ENCODE data around the gene CKMT2. TPM values are rescaled to one million over a fixed set of nuclear protein-coding genes. Genes with fewer than 3 reads are reported as not detected.

The CKMT2 gene
- total and polyA plus RNA-seq, 2 donors (not counting 3 experiments of a cell fraction or from before 2014, with no cell fraction given): not detected

GRCh38 chr5:81234801-81235200 lies 1.7 kb downstream of the CKMT2 start:
- Histone ChIP-seq H3K27ac (ENCODE audit: insufficient read depth, low read depth, low read length) (no peak overlapping the region), H3K9me1 (replicated peaks; ENCODE audit: control insufficient read depth, extremely low read depth, insufficient read depth, low read length) (no peaks in the 10 kb centered on the region), H3K9ac (replicated peaks; ENCODE audit: extremely low read depth, insufficient read depth, low read length) (no peak overlapping the region), H3K79me2 (ENCODE audit: control insufficient read depth, insufficient read depth, low read length) (no peaks in the 10 kb centered on the region), H2AFZ (ENCODE audit: low read depth, low read length) (no peak overlapping the region), H3K4me2 (ENCODE audit: insufficient read depth, low read length) (no peak overlapping the region), H3K36me3 (ENCODE audit: control insufficient read depth in 2 of 2, extremely low read depth in 1 of 2, insufficient read depth in 2 of 2, low read length in 2 of 2) (no peaks in the 10 kb centered on the region), H3K4me3 (replicated peaks in 1 of 3; ENCODE audit: insufficient read depth in 1 of 3, low read depth in 1 of 3, low read length in 3 of 3) (no peak overlapping the region), H4K20me1 (replicated peaks; ENCODE audit: control insufficient read depth, extremely low read depth, insufficient read depth, low read length) (no peaks in the 10 kb centered on the region), H3K9me3 (replicated peaks; ENCODE audit: control insufficient read depth, insufficient read depth, low read length) (no peaks in the 10 kb centered on the region), H3K27me3 (ENCODE audit: control insufficient read depth in 2 of 2, insufficient read depth in 2 of 2, low read length in 2 of 2) (no peaks in the 10 kb centered on the region), H3K4me1 (ENCODE audit: control insufficient read depth, extremely low read depth, insufficient read depth, low read length) (no peaks in the 10 kb centered on the region)
- dilution Hi-C loops (cut with MboI; ENCODE audit: extremely low pct_ligation_motif_present, low sequenced_read_pairs): no loop called here
- no peak for FAIRE-seq
- POLR2A ChIA-PET: no interaction called here
- no peak for DNase-seq (ENCODE audit: low read depth, low spot score)
- TF ChIP-seq FOS (IDR thresholded peaks at IDR 0.05; ENCODE audit: borderline replicate concordance, insufficient read depth, low read length) (no peak), GATA2 (IDR thresholded peaks at IDR 0.05; ENCODE audit: insufficient read depth, insufficient read length, low read depth, low read length) (no peak)
- intact Hi-C loops (cut with micrococcal nuclease): no loop called here
- CTCF ChIA-PET: no interaction called here
- BruUV-seq (replicated peaks): no TSS peak

GRCh38 chr5:81235287-81236072 lies 2.4 kb downstream of the CKMT2 start:
- dilution Hi-C loops (cut with MboI; ENCODE audit: extremely low pct_ligation_motif_present, low sequenced_read_pairs): no loop called here
- FAIRE-seq (no peak), DNase-seq (ENCODE audit: low read depth, low spot score) (peak; percentile 4)
- ChIA-PET CTCF (interaction anchor here (1.1 kb wide), 1 partner anchor 73 kb away, joined by 3 read pairs; no protein-coding TSS in a partner anchor), POLR2A (no interaction called here)
- Histone ChIP-seq H4K20me1 (replicated peaks; ENCODE audit: control insufficient read depth, extremely low read depth, insufficient read depth, low read length) (no peaks in the 10 kb centered on the region), H3K4me1 (ENCODE audit: control insufficient read depth, extremely low read depth, insufficient read depth, low read length) (no peaks in the 10 kb centered on the region), H3K36me3 (ENCODE audit: control insufficient read depth in 2 of 2, extremely low read depth in 1 of 2, insufficient read depth in 2 of 2, low read length in 2 of 2) (no peaks in the 10 kb centered on the region), H3K79me2 (ENCODE audit: control insufficient read depth, insufficient read depth, low read length) (no peaks in the 10 kb centered on the region), H3K9me1 (replicated peaks; ENCODE audit: control insufficient read depth, extremely low read depth, insufficient read depth, low read length) (no peaks in the 10 kb centered on the region), H3K4me2 (ENCODE audit: insufficient read depth, low read length) (no peak overlapping the region), H3K27ac (ENCODE audit: insufficient read depth, low read depth, low read length) (no peak overlapping the region), H2AFZ (ENCODE audit: low read depth, low read length) (no peak overlapping the region), H3K9ac (replicated peaks; ENCODE audit: extremely low read depth, insufficient read depth, low read length) (no peak overlapping the region), H3K27me3 (ENCODE audit: control insufficient read depth in 2 of 2, insufficient read depth in 2 of 2, low read length in 2 of 2) (no peaks in the 10 kb centered on the region), H3K4me3 (replicated peaks in 1 of 3; ENCODE audit: insufficient read depth in 1 of 3, low read depth in 1 of 3, low read length in 3 of 3) (no peak overlapping the region), H3K9me3 (replicated peaks; ENCODE audit: control insufficient read depth, insufficient read depth, low read length) (no peaks in the 10 kb centered on the region)
- TF ChIP-seq JUN (IDR thresholded peaks at IDR 0.05; ENCODE audit: borderline replicate concordance, insufficient read depth, insufficient read length, low read depth) (no peak), MYC (IDR thresholded peaks at IDR 0.05; ENCODE audit: low read depth, low read length) (no peak), CTCF (IDR thresholded peaks at IDR 0.05; ENCODE audit: extremely low read depth in 1 of 2, insufficient read depth in 1 of 2, low read depth in 1 of 2, low read length in 2 of 2) (no peak), MAX (IDR thresholded peaks at IDR 0.05; ENCODE audit: insufficient read depth, insufficient read length) (no peak)
- intact Hi-C loops (cut with micrococcal nuclease): no loop called here
- no TSS peak for BruUV-seq (replicated peaks)
